Sigmoid colon (tissue), 4 donors: ENCODE measurements around the gene PPP4R3B.

Source experiments
- CTCF ChIP-seq, 4 experiments: fragments of 450-650 bp in 3 of 4; fragments of 200-600 bp in 1 of 4; IDR thresholded peaks; one replicate each; pipeline ENCODE4 v1.5.1; 2016 to 2019; ENCODE audit warnings: antibody characterized with exemption in 4 of 4, mild to moderate bottlenecking in 3 of 4, moderate library complexity in 2 of 4
- EP300 ChIP-seq, 4 donors: sonication (generic); formaldehyde crosslinking; IDR thresholded peaks; one replicate each; pipeline ENCODE4 v1.6.1; 2017; ENCODE audit warnings: antibody characterized with exemption in 4 of 4
- POLR2A ChIP-seq, 2 donors: fragments of 450-650 bp; IDR thresholded peaks; one replicate each; pipeline ENCODE4 v1.6.1; 2016; ENCODE audit warnings: antibody characterized with exemption in 2 of 2, mild to moderate bottlenecking in 2 of 2, moderate library complexity in 2 of 2

- TF ChIP-seq POLR2A (IDR thresholded peaks at IDR 0.05), result no peak
- no peak for TF ChIP-seq EP300 (IDR thresholded peaks at IDR 0.05)
- TF ChIP-seq CTCF (IDR thresholded peaks at IDR 0.05), result no peak
Observed at GRCh38 chr2:55621802-55622201, 4.4 kb upstream of the PPP4R3B start.
